Mesendoderm (in vitro differentiated cells): ENCODE results near the gene AOPEP.

Experiments used
- DNase-seq: peaks from one replicate; pipeline ENCODE4 v3.0.0; 2013
- H2AK5ac ChIP-seq: 2 replicates; pipeline ENCODE4 v1.6.1; 2013; ENCODE audit warnings: low read length, inconsistent platforms
- H2BK120ac ChIP-seq: 2 replicates; pipeline ENCODE4 v1.6.1; 2013; ENCODE audit warnings: low read depth, mild to moderate bottlenecking, low read length, moderate library complexity, mixed read lengths
- H2BK15ac ChIP-seq: replicated peaks from 2 replicates; pipeline ENCODE4 v1.6.1; 2013; ENCODE audit warnings: low read depth, mild to moderate bottlenecking, moderate library complexity
- H2BK5ac ChIP-seq: 2 replicates; pipeline ENCODE4 v1.6.1; 2013; ENCODE audit warnings: low read length, inconsistent platforms
- H3K18ac ChIP-seq: 2 replicates; pipeline ENCODE4 v1.6.1; 2013; ENCODE audit warnings: mild to moderate bottlenecking, low read length, mixed read lengths
- H3K23ac ChIP-seq: one replicate; pipeline ENCODE4 v1.6.1; 2013; ENCODE audit warnings: low read length
- H3K27ac ChIP-seq: 2 replicates; pipeline ENCODE4 v1.5.1; 2013; ENCODE audit warnings: low read depth, mild to moderate bottlenecking, inconsistent platforms, low read length, moderate library complexity
- H3K27me3 ChIP-seq: 2 replicates; pipeline ENCODE4 v1.6.1; 2013; ENCODE audit warnings: low read length, control low read depth, mild to moderate bottlenecking, inconsistent platforms; ENCODE audit not compliant: insufficient read depth, poor library complexity
- H3K36me3 ChIP-seq: 2 replicates; pipeline ENCODE4 v1.6.1; 2013; ENCODE audit warnings: low read length, inconsistent platforms; ENCODE audit not compliant: control insufficient read depth, insufficient read depth
- H3K4ac ChIP-seq: one replicate; pipeline ENCODE4 v1.6.1; 2013; ENCODE audit warnings: low read depth, mild to moderate bottlenecking, low read length, moderate library complexity
- H3K4me1 ChIP-seq: 2 replicates; pipeline ENCODE4 v1.6.1; 2013; ENCODE audit warnings: low read depth, low read length, inconsistent platforms; ENCODE audit not compliant: control insufficient read depth
- H3K4me2 ChIP-seq: 2 replicates; pipeline ENCODE4 v1.6.1; 2013; ENCODE audit warnings: low read length
- H3K4me3 ChIP-seq: 2 replicates; pipeline ENCODE4 v1.5.1; 2013; ENCODE audit warnings: mild to moderate bottlenecking, low read length
- H3K56ac ChIP-seq: one replicate; pipeline ENCODE4 v1.6.1; 2013; ENCODE audit warnings: low read length
- H3K79me1 ChIP-seq: 2 replicates; pipeline ENCODE4 v1.6.1; 2013; ENCODE audit warnings: low read length, inconsistent platforms
- H3K79me2 ChIP-seq: 2 replicates; pipeline ENCODE4 v1.6.1; 2013; ENCODE audit warnings: mild to moderate bottlenecking, low read length; ENCODE audit not compliant: control insufficient read depth, insufficient read depth
- H3K9ac ChIP-seq: 2 replicates; pipeline ENCODE4 v1.6.1; 2013; ENCODE audit warnings: low read length, inconsistent platforms
- H4K5ac ChIP-seq: one replicate; pipeline ENCODE4 v1.6.1; 2013; ENCODE audit warnings: low read length
- H4K8ac ChIP-seq: one replicate; pipeline ENCODE4 v1.6.1; 2013; ENCODE audit warnings: low read depth, mild to moderate bottlenecking, control low read depth, low read length, moderate library complexity
- WGBS: extraction: QIAGEN DNeasy Blood & Tissue Kit; methylation state at CpG from one replicate; pipeline ENCODE4 v1.1.7; 2013; ENCODE audit warnings: low lambda C conversion rate, missing lambda C conversion rate; ENCODE audit not compliant: insufficient coverage; ENCODE audit errors: extremely low coverage; 5-methylcytosine and 5-hydroxymethylcytosine counted together

AOPEP gene

DNA sequence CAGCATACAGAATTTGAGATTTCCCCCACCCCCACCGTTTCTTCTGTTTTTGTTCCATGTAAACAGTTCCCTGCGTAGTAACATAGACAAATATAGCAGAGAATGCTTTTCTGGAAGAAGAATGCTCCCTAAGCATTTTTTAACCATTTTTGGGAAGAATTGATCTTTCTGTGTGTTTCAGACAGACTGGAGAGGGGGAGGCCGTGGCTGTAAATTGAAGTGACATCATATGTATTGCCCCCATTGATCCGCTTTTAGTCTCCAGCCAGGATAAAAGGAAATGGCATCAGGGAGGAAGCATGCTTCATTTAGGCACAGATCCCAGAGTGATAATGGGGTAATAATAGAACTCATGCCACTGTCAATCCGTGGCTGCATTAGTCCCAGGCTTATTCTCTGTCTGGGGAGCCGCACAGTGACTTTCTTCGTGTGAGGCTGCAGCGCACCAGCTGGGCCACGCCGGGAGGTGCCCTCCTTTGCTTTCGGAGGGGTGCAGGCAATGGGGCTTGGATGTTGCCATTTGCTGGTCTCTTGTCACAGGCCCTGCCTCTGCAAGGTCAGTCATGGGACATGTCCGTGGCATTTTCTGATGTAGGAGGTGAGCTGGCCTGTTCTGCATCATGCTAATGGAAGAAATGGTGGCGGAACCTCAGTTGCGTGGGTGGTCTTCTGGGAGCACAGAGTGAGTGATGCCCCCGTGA is 329.5 kb downstream of the AOPEP start:
- Histone ChIP-seq H3K79me2 (peaks cover 14% of the 10 kb centered on the region), H4K8ac (no peak overlapping the region), H3K4ac (peak overlapping the region; percentile 63), H3K4me2 (no peak overlapping the region), H2BK120ac (no peak overlapping the region), H3K9ac (no peak overlapping the region), H3K4me3 (no peak overlapping the region), H3K27ac (peak overlapping the region; percentile 35), H4K5ac (no peak overlapping the region), H3K23ac (no peak overlapping the region), H3K36me3 (no peaks in the 10 kb centered on the region), H2AK5ac (no peak overlapping the region), H2BK5ac (peak overlapping the region; percentile 13), H3K56ac (peak overlapping the region; percentile 45), H3K18ac (peak overlapping the region; percentile 83), H3K27me3 (no peaks in the 10 kb centered on the region), H2BK15ac (no peak overlapping the region), H3K4me1 (peaks cover 17% of the 10 kb centered on the region), H3K79me1 (peaks cover 5% of the 10 kb centered on the region)
- WGBS: no CpG with 5 or more reads among the region's 15 CpGs
- peak; percentile 68 for DNase-seq

DNA sequence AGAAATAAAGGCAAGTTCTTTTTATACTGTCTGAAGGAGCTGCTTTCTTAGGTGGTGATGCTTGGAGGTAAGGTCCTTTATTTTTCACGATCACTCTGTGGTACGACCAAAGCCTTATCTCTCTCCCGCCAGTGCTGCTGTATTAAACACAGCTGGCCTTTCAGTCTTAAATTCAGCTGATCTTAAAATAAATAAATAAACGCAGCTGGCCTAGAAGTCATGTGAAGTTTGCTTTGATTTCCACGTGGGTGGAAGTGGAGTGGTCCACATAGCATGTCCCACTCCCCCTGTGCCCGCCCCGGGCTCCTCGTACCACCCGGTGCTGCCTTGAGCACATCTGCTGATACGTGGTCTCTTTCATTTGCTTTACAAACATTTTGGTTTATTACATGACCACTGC is 330.6 kb downstream of the AOPEP start:
- Histone ChIP-seq H3K27me3 (no peaks in the 10 kb centered on the region), H3K79me1 (peaks cover 5% of the 10 kb centered on the region), H3K27ac (no peak overlapping the region), H3K4ac (no peak overlapping the region), H3K23ac (no peak overlapping the region), H3K4me1 (peaks cover 17% of the 10 kb centered on the region), H3K36me3 (no peaks in the 10 kb centered on the region), H2BK120ac (no peak overlapping the region), H2AK5ac (no peak overlapping the region), H2BK5ac (no peak overlapping the region), H3K18ac (peak overlapping the region; percentile 3), H3K4me3 (no peak overlapping the region), H3K9ac (no peak overlapping the region), H4K8ac (no peak overlapping the region), H4K5ac (no peak overlapping the region), H3K79me2 (peaks cover 14% of the 10 kb centered on the region), H3K56ac (peak overlapping the region; percentile 22), H2BK15ac (no peak overlapping the region), H3K4me2 (no peak overlapping the region)
- no CpG with 5 or more reads among the region's 10 CpGs for WGBS
- no peak for DNase-seq

DNA sequence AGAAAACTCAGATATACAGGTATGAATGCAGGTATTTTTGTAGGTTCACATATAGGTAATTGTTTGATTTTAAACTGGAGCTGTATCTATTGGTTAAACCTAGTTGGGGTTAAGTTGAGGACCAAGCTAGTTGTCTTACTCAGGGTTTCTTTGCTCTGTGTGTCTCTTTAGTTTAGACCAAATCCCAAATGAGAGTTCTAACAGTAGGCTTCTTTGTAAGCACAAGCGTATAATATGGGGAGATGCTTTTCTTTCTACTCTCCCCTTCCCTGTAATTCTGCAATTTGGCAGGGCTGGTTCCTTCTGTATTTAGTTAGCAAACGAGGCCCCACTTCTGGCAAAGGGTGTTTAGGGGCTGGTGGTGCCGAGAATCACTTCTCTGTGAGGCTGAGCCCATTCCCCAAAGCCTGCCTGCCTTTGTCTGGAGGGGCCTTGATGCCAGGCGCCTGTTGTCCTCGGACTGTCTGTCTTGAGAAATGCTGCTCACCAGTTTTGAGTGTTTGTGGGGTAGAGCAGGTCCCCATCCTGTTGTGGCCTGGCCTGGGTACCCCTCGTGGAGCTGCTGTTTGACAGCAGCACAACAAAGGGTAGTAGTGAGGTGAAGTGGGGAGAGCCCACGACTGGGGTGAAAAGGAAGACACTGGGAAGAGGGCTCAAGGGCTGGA is 331.8 kb downstream of the AOPEP start:
- Histone ChIP-seq H3K27me3 (no peaks in the 10 kb centered on the region), H2AK5ac (no peak overlapping the region), H3K36me3 (no peaks in the 10 kb centered on the region), H3K79me1 (peaks cover 5% of the 10 kb centered on the region), H3K79me2 (peaks cover 13% of the 10 kb centered on the region), H3K4ac (no peak overlapping the region), H4K8ac (no peak overlapping the region), H3K23ac (no peak overlapping the region), H2BK120ac (no peak overlapping the region), H3K56ac (no peak overlapping the region), H2BK15ac (no peak overlapping the region), H3K4me1 (peaks cover 17% of the 10 kb centered on the region), H3K4me3 (no peak overlapping the region), H4K5ac (no peak overlapping the region), H3K4me2 (no peak overlapping the region), H3K9ac (no peak overlapping the region), H3K18ac (no peak overlapping the region), H3K27ac (no peak overlapping the region), H2BK5ac (no peak overlapping the region)
- no CpG with 5 or more reads among the region's 7 CpGs for WGBS
- no peak for DNase-seq

GRCh38 chr9:95058795-95059386 is 332.4 kb downstream of the AOPEP start:
- Histone ChIP-seq H3K27me3 (no peaks in the 10 kb centered on the region), H3K4me2 (no peak overlapping the region), H3K4me1 (peaks cover 17% of the 10 kb centered on the region), H4K8ac (no peak overlapping the region), H2BK5ac (no peak overlapping the region), H4K5ac (no peak overlapping the region), H3K18ac (no peak overlapping the region), H3K9ac (no peak overlapping the region), H3K36me3 (no peaks in the 10 kb centered on the region), H2AK5ac (no peak overlapping the region), H3K79me1 (peaks cover 7% of the 10 kb centered on the region), H3K79me2 (peaks cover 13% of the 10 kb centered on the region), H3K56ac (no peak overlapping the region), H2BK120ac (no peak overlapping the region), H2BK15ac (no peak overlapping the region), H3K23ac (no peak overlapping the region), H3K27ac (no peak overlapping the region), H3K4ac (no peak overlapping the region), H3K4me3 (no peak overlapping the region)
- no CpG with 5 or more reads among the region's 7 CpGs for WGBS
- DNase-seq: no peak

DNA sequence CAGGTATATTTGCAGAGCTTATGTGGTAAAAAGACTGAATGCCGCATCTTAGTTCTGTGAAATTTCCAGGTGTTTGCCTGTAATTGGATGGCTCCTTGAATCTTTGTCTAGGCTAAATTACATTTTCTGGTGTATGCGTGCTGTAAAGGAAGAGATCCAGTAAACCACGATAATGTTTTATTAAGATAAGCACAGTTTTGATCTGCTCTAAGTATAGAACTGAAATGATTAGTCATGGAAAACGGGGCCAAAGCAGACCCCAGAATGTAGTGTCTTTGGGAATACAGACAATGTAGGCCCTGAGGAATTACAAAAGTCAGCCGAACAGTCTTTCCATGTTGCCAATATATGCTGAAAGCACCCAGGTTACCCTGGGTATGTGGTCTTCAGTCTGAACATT is 333.7 kb downstream of the AOPEP start:
- no peak overlapping the region for H3K23ac ChIP-seq
- H2BK15ac ChIP-seq: no peak overlapping the region
- H2AK5ac ChIP-seq: no peak overlapping the region
- no peak overlapping the region for H2BK5ac ChIP-seq
- no peak overlapping the region for H3K4me3 ChIP-seq
- peaks cover 17% of the 10 kb centered on the region for H3K4me1 ChIP-seq
- H3K56ac ChIP-seq: no peak overlapping the region
- H3K4ac ChIP-seq: no peak overlapping the region
- no peaks in the 10 kb centered on the region for H3K27me3 ChIP-seq
- H3K36me3 ChIP-seq: no peaks in the 10 kb centered on the region
- H4K8ac ChIP-seq: no peak overlapping the region
- H2BK120ac ChIP-seq: no peak overlapping the region
- no peak for DNase-seq
- no peak overlapping the region for H4K5ac ChIP-seq
- H3K9ac ChIP-seq: no peak overlapping the region
- WGBS: no CpG with 5 or more reads among the region's 5 CpGs
- H3K79me2 ChIP-seq: peaks cover 13% of the 10 kb centered on the region
- H3K79me1 ChIP-seq: peaks cover 7% of the 10 kb centered on the region
- no peak overlapping the region for H3K4me2 ChIP-seq
- H3K18ac ChIP-seq: no peak overlapping the region
- no peak overlapping the region for H3K27ac ChIP-seq
